DMS 273 (cell line): ENCODE data around the gene TP53BP1.
"Not testable (repeated sequence)": the region's sequence is repeated elsewhere in the genome, so short reads cannot be mapped to it uniquely, and the experiment has no call there.

ENCODE experiments used
- DNase-seq: peaks from one replicate; lab custom pipeline; 2025; ENCODE audit not compliant: unreplicated experiment; lab: John Stamatoyannopoulos, UW

Gene TP53BP1, protein sequence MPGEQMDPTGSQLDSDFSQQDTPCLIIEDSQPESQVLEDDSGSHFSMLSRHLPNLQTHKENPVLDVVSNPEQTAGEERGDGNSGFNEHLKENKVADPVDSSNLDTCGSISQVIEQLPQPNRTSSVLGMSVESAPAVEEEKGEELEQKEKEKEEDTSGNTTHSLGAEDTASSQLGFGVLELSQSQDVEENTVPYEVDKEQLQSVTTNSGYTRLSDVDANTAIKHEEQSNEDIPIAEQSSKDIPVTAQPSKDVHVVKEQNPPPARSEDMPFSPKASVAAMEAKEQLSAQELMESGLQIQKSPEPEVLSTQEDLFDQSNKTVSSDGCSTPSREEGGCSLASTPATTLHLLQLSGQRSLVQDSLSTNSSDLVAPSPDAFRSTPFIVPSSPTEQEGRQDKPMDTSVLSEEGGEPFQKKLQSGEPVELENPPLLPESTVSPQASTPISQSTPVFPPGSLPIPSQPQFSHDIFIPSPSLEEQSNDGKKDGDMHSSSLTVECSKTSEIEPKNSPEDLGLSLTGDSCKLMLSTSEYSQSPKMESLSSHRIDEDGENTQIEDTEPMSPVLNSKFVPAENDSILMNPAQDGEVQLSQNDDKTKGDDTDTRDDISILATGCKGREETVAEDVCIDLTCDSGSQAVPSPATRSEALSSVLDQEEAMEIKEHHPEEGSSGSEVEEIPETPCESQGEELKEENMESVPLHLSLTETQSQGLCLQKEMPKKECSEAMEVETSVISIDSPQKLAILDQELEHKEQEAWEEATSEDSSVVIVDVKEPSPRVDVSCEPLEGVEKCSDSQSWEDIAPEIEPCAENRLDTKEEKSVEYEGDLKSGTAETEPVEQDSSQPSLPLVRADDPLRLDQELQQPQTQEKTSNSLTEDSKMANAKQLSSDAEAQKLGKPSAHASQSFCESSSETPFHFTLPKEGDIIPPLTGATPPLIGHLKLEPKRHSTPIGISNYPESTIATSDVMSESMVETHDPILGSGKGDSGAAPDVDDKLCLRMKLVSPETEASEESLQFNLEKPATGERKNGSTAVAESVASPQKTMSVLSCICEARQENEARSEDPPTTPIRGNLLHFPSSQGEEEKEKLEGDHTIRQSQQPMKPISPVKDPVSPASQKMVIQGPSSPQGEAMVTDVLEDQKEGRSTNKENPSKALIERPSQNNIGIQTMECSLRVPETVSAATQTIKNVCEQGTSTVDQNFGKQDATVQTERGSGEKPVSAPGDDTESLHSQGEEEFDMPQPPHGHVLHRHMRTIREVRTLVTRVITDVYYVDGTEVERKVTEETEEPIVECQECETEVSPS (N-terminal part only)

GRCh38 chr15:43492673-43493601 is at the start of gene TP53BP1:
Gene TP53BP1, minus strand, starts transcription at chr15:43493156. Its CDS starts 113 bp downstream, at chr15:43493043.
- DNase-seq, result peak; percentile 96

GRCh38 chr15:43541785-43542184 is 48.8 kb upstream of the TP53BP1 start:
- DNase-seq, result no peak

GRCh38 chr15:43538091-43538490 is 45.1 kb upstream of the TP53BP1 start:
- DNase-seq, result no peak

DNA sequence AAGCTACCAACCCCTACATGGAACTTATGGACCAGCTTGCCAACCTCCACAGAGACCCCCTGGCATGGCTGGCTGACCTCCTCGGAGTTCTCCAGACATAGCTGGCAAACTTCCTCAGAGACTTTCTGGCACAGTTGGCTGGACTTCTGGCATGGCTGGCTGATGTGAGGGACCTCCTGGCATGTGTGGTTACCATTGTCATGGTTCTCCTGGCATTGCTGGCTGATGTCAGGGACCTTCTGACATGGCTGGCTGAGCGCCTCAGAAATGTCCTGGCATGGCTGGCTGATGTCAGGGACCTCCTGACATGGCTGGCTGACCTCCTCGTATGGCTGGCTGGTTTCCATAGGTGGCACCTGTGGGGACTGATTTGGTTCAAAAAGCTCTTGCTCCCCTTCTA is 41.9 kb upstream of the TP53BP1 start:
- DNase-seq, result no peak

- DNase-seq, result not testable (repeated sequence)
These were observed 39.9 kb upstream of the TP53BP1 start for GRCh38 chr15:43532826-43533225.

DNA sequence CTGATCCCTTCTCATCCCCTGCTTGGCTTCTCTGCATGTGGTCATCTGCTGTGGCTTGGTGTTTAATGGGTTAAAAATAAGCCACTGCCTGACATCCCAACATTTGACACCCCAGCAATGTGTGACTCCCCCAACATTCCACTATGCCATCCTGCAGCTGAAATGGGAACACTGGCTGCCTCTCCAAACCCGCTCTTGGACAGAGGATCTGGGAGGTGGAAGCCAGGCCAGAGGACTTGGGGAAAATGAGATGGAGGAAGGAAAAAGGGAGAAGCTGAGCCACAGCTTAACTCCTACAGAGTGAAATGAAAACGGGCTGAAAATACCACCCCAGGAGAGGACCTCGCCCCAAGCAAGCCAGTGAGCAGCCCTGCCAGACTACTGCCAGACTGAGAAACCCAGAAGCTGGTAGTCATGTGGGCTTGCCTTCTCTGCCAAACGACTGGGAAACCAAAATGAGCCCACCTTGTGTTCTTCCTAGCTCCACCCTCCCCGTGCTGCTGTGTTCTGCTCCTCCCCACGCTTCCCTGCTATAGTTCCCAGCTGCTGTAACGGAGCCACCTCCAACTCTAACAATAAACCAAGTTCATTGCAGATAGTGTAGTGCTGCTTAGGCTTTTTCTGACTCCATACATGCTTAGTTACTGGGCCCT is 38.2 kb upstream of the TP53BP1 start:
- DNase-seq, result peak; percentile 64

- no peak for DNase-seq
These were observed 36.8 kb upstream of the TP53BP1 start for GRCh38 chr15:43529587-43530345.

- DNase-seq, result no peak
These were observed 36.2 kb upstream of the TP53BP1 start for GRCh38 chr15:43529141-43529540.

DNA sequence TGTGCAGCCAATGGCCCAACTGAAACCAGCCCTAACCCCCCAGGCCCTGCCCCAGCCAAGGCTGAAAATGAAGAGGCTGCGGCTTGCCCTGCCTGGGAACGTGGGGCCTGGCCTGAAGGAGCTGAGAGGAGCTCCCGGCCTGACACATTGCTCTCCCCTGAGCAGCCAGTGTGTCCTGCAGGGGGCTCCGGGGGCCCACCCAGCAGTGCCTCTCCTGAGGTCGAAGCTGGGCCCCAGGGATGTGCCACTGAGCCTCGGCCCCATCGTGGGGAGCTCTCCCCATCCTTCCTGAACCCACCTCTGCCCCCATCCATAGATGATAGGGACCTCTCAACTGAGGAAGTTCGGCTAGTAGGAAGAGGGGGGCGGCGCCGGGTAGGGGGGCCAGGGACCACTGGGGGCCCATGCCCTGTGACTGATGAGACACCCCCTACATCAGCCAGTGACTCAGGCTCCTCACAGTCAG is 35.6 kb upstream of the TP53BP1 start:
- DNase-seq, result no peak

GRCh38 chr15:43527802-43528541 is 35.0 kb upstream of the TP53BP1 start:
- no peak for DNase-seq

GRCh38 chr15:43527016-43527801 is 34.3 kb upstream of the TP53BP1 start:
- no peak for DNase-seq

- no peak for DNase-seq
These were observed 33.4 kb upstream of the TP53BP1 start for GRCh38 chr15:43526261-43526930.

GRCh38 chr15:43525131-43525530 is 32.2 kb upstream of the TP53BP1 start:
- DNase-seq, result no peak

- DNase-seq, result no peak
These were observed 31.4 kb upstream of the TP53BP1 start for GRCh38 chr15:43524254-43524845.

- no peak for DNase-seq
These were observed 30.7 kb upstream of the TP53BP1 start for GRCh38 chr15:43523646-43524045.

DNA sequence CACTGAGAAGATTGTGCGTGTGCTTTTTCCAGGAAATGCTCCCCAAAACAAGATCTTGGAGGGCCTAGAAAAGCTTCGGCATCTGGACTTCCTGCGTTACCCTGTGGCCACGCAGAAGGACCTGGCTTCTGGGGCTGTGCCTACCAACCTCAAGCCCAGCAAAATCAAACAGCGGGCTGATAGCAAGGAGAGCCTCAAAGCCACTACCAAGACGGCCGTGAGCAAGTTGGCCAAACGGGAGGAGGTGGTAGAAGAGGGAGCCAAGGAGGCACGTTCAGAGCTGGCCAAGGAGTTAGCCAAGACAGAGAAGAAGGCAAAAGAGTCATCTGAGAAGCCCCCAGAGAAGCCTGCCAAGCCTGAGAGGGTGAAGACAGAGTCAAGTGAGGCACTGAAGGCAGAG is 29.3 kb upstream of the TP53BP1 start:
- no peak for DNase-seq
